ENCODE data around the gene CCDC188. TPM values are rescaled to one million over a fixed set of nuclear protein-coding genes. Genes with fewer than 3 reads are reported as not detected.

The CCDC188 gene
- total and polyA plus RNA-seq, 9 of the 15 experiments (the other 6 are each of a cell fraction or from before 2014, with no cell fraction given) = not detected

DNA sequence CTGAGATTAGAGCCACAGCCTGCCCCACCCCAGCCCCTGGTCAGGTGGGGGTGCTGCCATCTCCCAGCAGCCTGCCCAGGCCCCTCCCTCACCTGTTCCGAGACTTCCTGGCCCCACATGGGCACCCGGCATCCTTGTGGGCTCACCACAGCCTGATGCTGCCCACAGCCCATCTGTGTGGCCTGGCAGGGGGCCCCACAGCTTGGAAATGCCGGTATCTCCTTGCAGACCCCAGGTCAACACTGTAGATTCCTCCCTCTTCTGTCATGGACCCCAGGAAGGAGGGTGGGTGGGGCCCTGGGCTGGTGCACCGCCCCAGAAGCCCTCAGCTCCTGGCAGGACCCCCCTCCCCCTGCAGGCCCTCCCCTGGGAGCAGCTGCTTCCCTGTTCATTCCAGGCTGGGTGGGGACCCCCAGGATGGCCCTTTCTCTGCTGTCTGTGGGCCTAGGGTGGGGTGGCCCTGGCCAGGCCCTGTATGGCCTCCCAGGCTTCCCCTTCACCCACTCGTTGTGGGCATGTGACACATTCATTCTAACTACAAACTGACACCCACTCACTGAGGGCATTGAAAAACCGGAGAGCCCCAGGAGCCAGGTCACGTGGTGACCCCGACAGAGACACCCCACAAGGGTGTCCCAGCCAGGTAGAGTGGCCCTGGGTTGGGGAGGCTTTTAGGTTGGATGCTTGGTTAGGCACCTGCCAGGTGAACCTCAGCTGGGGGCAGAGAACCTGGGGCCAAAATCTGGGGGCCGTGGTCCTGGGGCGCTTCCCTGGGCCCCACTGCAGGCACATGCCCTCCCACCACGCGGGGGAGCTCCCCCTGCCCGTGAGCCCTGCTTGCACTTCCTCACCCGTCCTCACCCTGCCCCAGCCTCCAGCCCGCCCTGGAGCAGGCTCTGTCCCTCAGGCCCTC lies 44.1 kb upstream of the CCDC188 start (continued):
- TF ChIP-seq, protein P1, sequence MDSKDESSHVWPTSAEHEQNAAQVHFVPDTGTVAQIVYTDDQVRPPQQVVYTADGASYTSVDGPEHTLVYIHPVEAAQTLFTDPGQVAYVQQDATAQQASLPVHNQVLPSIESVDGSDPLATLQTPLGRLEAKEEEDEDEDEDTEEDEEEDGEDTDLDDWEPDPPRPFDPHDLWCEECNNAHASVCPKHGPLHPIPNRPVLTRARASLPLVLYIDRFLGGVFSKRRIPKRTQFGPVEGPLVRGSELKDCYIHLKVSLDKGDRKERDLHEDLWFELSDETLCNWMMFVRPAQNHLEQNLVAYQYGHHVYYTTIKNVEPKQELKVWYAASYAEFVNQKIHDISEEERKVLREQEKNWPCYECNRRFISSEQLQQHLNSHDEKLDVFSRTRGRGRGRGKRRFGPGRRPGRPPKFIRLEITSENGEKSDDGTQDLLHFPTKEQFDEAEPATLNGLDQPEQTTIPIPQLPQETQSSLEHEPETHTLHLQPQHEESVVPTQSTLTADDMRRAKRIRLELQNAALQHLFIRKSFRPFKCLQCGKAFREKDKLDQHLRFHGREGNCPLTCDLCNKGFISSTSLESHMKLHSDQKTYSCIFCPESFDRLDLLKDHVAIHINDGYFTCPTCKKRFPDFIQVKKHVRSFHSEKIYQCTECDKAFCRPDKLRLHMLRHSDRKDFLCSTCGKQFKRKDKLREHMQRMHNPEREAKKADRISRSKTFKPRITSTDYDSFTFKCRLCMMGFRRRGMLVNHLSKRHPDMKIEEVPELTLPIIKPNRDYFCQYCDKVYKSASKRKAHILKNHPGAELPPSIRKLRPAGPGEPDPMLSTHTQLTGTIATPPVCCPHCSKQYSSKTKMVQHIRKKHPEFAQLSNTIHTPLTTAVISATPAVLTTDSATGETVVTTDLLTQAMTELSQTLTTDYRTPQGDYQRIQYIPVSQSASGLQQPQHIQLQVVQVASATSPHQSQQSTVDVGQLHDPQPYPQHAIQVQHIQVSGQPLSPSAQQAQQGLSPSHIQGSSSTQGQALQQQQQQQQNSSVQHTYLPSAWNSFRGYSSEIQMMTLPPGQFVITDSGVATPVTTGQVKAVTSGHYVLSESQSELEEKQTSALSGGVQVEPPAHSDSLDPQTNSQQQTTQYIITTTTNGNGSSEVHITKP (IDR thresholded peaks at IDR 0.05; ENCODE audit: partially characterized antibody) = peak; percentile 57
- TF ChIP-seq SLC30A9 (CRISPR knock-in tag; IDR thresholded peaks at IDR 0.05) (no peak), ZNF830 (CRISPR knock-in tag; IDR thresholded peaks at IDR 0.05) (no peak), OTX1 (CRISPR knock-in tag; IDR thresholded peaks at IDR 0.05) (no peak), EHMT2 (IDR thresholded peaks at IDR 0.05) (no peak), YBX1 (IDR thresholded peaks at IDR 0.05) (no peak), RB1 (IDR thresholded peaks at IDR 0.05; ENCODE audit: low read depth) (no peak), ZNF57 (CRISPR knock-in tag; IDR thresholded peaks at IDR 0.05) (no peak), TCF3 (CRISPR knock-in tag; IDR thresholded peaks at IDR 0.05) (no peak), GTF2E2 (tag; IDR thresholded peaks at IDR 0.05) (no peak)
- TF ChIP-seq, protein P2, sequence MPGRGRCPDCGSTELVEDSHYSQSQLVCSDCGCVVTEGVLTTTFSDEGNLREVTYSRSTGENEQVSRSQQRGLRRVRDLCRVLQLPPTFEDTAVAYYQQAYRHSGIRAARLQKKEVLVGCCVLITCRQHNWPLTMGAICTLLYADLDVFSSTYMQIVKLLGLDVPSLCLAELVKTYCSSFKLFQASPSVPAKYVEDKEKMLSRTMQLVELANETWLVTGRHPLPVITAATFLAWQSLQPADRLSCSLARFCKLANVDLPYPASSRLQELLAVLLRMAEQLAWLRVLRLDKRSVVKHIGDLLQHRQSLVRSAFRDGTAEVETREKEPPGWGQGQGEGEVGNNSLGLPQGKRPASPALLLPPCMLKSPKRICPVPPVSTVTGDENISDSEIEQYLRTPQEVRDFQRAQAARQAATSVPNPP (IDR thresholded peaks at IDR 0.05; ENCODE audit: borderline replicate concordance, insufficient read depth, insufficient read length) = no peak
- TF ChIP-seq, protein P3, sequence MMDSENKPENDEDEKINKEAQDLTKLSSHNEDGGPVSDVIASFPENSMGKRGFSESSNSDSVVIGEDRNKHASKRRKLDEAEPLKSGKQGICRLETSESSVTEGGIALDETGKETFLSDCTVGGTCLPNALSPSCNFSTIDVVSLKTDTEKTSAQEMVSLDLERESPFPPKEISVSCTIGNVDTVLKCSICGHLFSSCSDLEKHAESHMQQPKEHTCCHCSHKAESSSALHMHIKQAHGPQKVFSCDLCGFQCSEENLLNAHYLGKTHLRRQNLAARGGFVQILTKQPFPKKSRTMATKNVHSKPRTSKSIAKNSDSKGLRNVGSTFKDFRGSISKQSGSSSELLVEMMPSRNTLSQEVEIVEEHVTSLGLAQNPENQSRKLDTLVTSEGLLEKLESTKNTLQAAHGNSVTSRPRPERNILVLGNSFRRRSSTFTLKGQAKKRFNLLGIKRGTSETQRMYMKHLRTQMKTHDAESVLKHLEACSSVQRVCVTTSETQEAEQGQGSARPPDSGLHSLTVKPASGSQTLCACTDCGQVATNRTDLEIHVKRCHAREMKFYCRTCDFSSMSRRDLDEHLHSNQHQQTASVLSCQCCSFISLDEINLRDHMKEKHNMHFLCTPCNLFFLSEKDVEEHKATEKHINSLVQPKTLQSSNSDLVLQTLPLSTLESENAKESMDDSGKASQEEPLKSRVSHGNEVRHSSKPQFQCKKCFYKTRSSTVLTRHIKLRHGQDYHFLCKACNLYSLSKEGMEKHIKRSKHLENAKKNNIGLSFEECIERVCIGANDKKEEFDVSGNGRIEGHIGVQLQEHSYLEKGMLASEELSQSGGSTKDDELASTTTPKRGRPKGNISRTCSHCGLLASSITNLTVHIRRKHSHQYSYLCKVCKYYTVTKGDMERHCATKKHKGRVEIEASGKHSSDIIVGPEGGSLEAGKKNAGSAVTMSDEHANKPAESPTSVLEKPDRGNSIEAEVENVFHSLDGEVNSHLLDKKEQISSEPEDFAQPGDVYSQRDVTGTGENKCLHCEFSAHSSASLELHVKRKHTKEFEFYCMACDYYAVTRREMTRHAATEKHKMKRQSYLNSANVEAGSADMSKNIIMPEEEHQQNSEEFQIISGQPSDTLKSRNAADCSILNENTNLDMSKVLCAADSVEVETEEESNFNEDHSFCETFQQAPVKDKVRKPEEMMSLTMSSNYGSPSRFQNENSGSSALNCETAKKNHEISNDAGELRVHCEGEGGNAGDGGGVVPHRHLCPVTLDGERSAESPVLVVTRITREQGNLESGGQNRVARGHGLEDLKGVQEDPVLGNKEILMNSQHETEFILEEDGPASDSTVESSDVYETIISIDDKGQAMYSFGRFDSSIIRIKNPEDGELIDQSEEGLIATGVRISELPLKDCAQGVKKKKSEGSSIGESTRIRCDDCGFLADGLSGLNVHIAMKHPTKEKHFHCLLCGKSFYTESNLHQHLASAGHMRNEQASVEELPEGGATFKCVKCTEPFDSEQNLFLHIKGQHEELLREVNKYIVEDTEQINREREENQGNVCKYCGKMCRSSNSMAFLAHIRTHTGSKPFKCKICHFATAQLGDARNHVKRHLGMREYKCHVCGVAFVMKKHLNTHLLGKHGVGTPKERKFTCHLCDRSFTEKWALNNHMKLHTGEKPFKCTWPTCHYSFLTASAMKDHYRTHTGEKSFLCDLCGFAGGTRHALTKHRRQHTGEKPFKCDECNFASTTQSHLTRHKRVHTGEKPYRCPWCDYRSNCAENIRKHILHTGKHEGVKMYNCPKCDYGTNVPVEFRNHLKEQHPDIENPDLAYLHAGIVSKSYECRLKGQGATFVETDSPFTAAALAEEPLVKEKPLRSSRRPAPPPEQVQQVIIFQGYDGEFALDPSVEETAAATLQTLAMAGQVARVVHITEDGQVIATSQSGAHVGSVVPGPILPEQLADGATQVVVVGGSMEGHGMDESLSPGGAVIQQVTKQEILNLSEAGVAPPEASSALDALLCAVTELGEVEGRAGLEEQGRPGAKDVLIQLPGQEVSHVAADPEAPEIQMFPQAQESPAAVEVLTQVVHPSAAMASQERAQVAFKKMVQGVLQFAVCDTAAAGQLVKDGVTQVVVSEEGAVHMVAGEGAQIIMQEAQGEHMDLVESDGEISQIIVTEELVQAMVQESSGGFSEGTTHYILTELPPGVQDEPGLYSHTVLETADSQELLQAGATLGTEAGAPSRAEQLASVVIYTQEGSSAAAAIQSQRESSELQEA (IDR thresholded peaks at IDR 0.05; ENCODE audit: low read depth) = no peak
- TF ChIP-seq, protein P4, sequence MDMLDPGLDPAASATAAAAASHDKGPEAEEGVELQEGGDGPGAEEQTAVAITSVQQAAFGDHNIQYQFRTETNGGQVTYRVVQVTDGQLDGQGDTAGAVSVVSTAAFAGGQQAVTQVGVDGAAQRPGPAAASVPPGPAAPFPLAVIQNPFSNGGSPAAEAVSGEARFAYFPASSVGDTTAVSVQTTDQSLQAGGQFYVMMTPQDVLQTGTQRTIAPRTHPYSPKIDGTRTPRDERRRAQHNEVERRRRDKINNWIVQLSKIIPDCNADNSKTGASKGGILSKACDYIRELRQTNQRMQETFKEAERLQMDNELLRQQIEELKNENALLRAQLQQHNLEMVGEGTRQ (CRISPR knock-in tag; IDR thresholded peaks at IDR 0.05) = peak; percentile 72
